Omental fat pad (tissue), 4 donors: Measurements from ENCODE around the gene NPPA. TPM values are rescaled to one million over a fixed set of nuclear protein-coding genes. Genes with fewer than 3 reads are reported as not detected.

Experiments
- ATAC-seq: fragments of 150-250 bp; one replicate; pipeline ENCODE4 v1.9.1; 2016; ENCODE audit warnings: mild to moderate bottlenecking, moderate library complexity; ENCODE audit not compliant: low FRiP score
- DNase-seq: peaks from one replicate; pipeline ENCODE4 v3.0.0-alpha.2; 2019; ENCODE audit warnings: low spot score
- CTCF ChIP-seq, 3 donors: fragments of 450-650 bp; IDR thresholded peaks; one replicate each; pipeline ENCODE4 v1.5.1; 2016 to 2017; ENCODE audit warnings: antibody characterized with exemption in 3 of 3, mild to moderate bottlenecking in 3 of 3, moderate library complexity in 2 of 3
- total RNA-seq, 4 donors: library from RNA; depleted of rRNA; stranded (reverse); fragments of >200 nt; gene quantifications; one replicate each; pipeline ENCODE4 v1.1.0, GENCODE V29; 2016

The NPPA gene
- total RNA-seq, 4 donors from 2014 or later, result not detected

GRCh38 chr1:11860587-11860986, 13.0 kb upstream of the NPPA start:
- ATAC-seq (no peak), DNase-seq (no peak)
- TF ChIP-seq CTCF (IDR thresholded peaks at IDR 0.05), result no peak

GRCh38 chr1:11860083-11860482, 12.5 kb upstream of the NPPA start:
- ATAC-seq (no peak), DNase-seq (no peak)
- TF ChIP-seq CTCF (IDR thresholded peaks at IDR 0.05), result no peak

GRCh38 chr1:11858968-11859871, 11.6 kb upstream of the NPPA start:
- DNase-seq, result no peak
- ATAC-seq, result peak; percentile 44
- TF ChIP-seq CTCF (IDR thresholded peaks at IDR 0.05), result no peak

- no peak for ATAC-seq
- no peak for TF ChIP-seq CTCF (IDR thresholded peaks at IDR 0.05)
- no peak for DNase-seq
Observed at GRCh38 chr1:11858613-11858967, 11.0 kb upstream of the NPPA start, which contains the start of gene NPPB. Gene NPPB (minus strand): TSS chr1:11858945. CDS start chr1:11858833, 112 bp downstream.

GRCh38 chr1:11858158-11858557, 10.6 kb upstream of the NPPA start:
- no peak for TF ChIP-seq CTCF (IDR thresholded peaks at IDR 0.05)
- DNase-seq (no peak), ATAC-seq (no peak)

GRCh38 chr1:11857164-11857851, 9.7 kb upstream of the NPPA start:
- DNase-seq, result no peak
- no peak for TF ChIP-seq CTCF (IDR thresholded peaks at IDR 0.05)
- no peak for ATAC-seq
